CD8-positive, alpha-beta memory T cell (primary cell): ENCODE data around the gene RASSF1. TPM values are rescaled to one million over a fixed set of nuclear protein-coding genes. Genes with fewer than 3 reads are reported as not detected.
"Not testable (repeated sequence)": the region's sequence is repeated elsewhere in the genome, so short reads cannot be mapped to it uniquely, and the experiment has no call there.

Experiments
- CTCF ChIA-PET: fragments of 350-600 bp; sonication (Branson Sonifier 250); formaldehyde crosslinking; loops from one replicate; lab custom pipeline; 2021; ENCODE audit warnings: antibody characterized with exemption; lab: Charles Lee
- POLR2A ChIA-PET: fragments of 350-600 bp; sonication (Branson Sonifier 250); formaldehyde crosslinking; loops from one replicate; lab custom pipeline; 2021; ENCODE audit warnings: antibody characterized with exemption; lab: Charles Lee
- DNase-seq, 5 donors: peaks; one replicate each; pipeline versions ENCODE4 v3.0.0 to v3.0.0-alpha.2; 2020 to 2022; ENCODE audit warnings: mixed read lengths in 1 of 5
- H3K27ac ChIP-seq: one replicate; pipeline ENCODE4 v1.7.0; 2013; ENCODE audit warnings: low read depth, mild to moderate bottlenecking, low read length, moderate library complexity
- H3K27me3 ChIP-seq: 2 replicates; pipeline ENCODE4 v1.7.0; 2013; ENCODE audit warnings: low read length, mild to moderate bottlenecking; ENCODE audit not compliant: insufficient read depth, poor library complexity, severe bottlenecking
- H3K36me3 ChIP-seq: 2 replicates; pipeline ENCODE4 v1.7.0; 2013; ENCODE audit warnings: mild to moderate bottlenecking, low read length, moderate library complexity; ENCODE audit not compliant: insufficient read depth
- H3K4me1 ChIP-seq: 2 replicates; pipeline ENCODE4 v1.7.0; 2013; ENCODE audit warnings: mild to moderate bottlenecking, low read length, moderate library complexity; ENCODE audit not compliant: insufficient read depth
- H3K4me3 ChIP-seq: 2 replicates; pipeline ENCODE4 v1.7.0; 2013; ENCODE audit warnings: mild to moderate bottlenecking, low read length
- H3K9me3 ChIP-seq: 2 replicates; pipeline ENCODE4 v1.7.0; 2013; ENCODE audit warnings: mild to moderate bottlenecking, low read length
- H3K27ac Mint-ChIP-seq, 8 donors: one replicate each; pipeline ENCODE4 v1.8.0; 2020 to 2021; ENCODE audit warnings: mixed read lengths in 8 of 8, mild to moderate bottlenecking in 6 of 8, inconsistent platforms in 3 of 8, moderate library complexity in 3 of 8
- H3K27me3 Mint-ChIP-seq, 2 donors: one replicate each; pipeline ENCODE4 v1.8.0; 2020 to 2021; ENCODE audit warnings: mixed read lengths in 2 of 2, mild to moderate bottlenecking in 1 of 2, moderate library complexity in 1 of 2
- H3K36me3 Mint-ChIP-seq, 3 donors: one replicate each; pipeline ENCODE4 v1.8.0; 2020 to 2021; ENCODE audit warnings: mixed read lengths in 3 of 3, inconsistent platforms in 1 of 3, mild to moderate bottlenecking in 1 of 3
- H3K4me1 Mint-ChIP-seq, 3 donors: one replicate each; pipeline ENCODE4 v1.8.0; 2020 to 2021; ENCODE audit warnings: mixed read lengths in 3 of 3, inconsistent platforms in 1 of 3, mild to moderate bottlenecking in 1 of 3
- H3K4me3 Mint-ChIP-seq, 7 donors: one replicate each; pipeline ENCODE4 v1.8.0; 2020 to 2021; ENCODE audit warnings: mixed read lengths in 7 of 7, mild to moderate bottlenecking in 6 of 7, moderate library complexity in 4 of 7, inconsistent platforms in 2 of 7
- H3K9me3 Mint-ChIP-seq, 5 donors: one replicate each; pipeline ENCODE4 v1.8.0; 2020 to 2022; ENCODE audit warnings: mixed read lengths in 5 of 5, mild to moderate bottlenecking in 3 of 5, moderate library complexity in 2 of 5, inconsistent platforms in 1 of 5
- polyA plus RNA-seq: library from polyadenylated mRNA; unstranded; fragments of 300-500 nt; fragmentation: Illumina TruSeq; gene quantifications from one replicate; pipeline ENCODE4 v1.2.3, GENCODE V29; 2021
- total RNA-seq, 2 experiments: library from RNA; stranded (reverse); gene quantifications; one replicate each; pipeline ENCODE4 v1.2.3, GENCODE V29; 2021

Gene RASSF1
- total and polyA plus RNA-seq, 3 experiments from 2014 or later, result 70.8 to 152 (median 71.9) TPM

DNA sequence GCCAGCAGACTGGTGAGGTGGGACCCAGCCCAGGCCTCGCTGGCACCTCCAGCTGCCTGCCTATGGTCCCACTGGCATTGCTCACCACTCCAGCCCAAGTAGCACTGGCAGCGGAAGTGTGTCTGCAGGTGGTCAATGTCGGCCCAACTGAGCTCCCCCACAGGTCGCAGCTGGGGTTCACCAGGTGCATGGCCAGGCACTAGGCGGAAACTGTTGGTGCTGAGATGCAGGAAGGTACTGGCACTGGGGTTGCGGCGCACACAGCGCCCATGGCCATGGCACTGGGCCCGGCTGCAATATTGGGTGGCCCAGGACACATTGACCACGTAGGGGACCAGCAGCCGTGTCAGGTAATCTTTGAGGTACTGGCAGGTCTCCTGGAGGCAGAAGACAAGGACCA lies 22.5 kb downstream of the RASSF1 start:
- no peak overlapping the region for H3K27ac ChIP-seq
- H3K4me3 ChIP-seq, result no peak overlapping the region
- DNase-seq, result no peak
- H3K4me3 Mint-ChIP-seq, result peak overlapping the region in 2 of 7 donors; percentile 25 to 37
- H3K9me3 ChIP-seq, result no peaks in the 10 kb centered on the region
- no peaks in the 10 kb centered on the region for H3K36me3 ChIP-seq
- H3K27me3 Mint-ChIP-seq, result peaks cover 0 to 2% of the 10 kb centered on the region in 2 donors
- CTCF ChIA-PET, result interaction anchor here (1.0 to 3.1 kb wide), 6 partner anchors 12 to 72 kb away, joined by 3 to 16 read pairs (median 5); partner anchors contain the start of genes HYAL3 and NAA80
- POLR2A ChIA-PET, result interaction anchor here (0.6 to 5.2 kb wide), 3 partner anchors 9 to 26 kb away, joined by 4 to 31 read pairs (median 4); partner anchors contain the start of genes HYAL3, IFRD2 and NAA80
- H3K9me3 Mint-ChIP-seq, result no peaks in the 10 kb centered on the region
- H3K36me3 Mint-ChIP-seq, result peaks cover 0 to 3% (median 2%) of the 10 kb centered on the region in 3 donors
- H3K27ac Mint-ChIP-seq, result peak overlapping the region in 2 of 8 donors; percentile 24 to 43
- peaks cover 35% of the 10 kb centered on the region for H3K4me1 ChIP-seq
- H3K27me3 ChIP-seq, result no peaks in the 10 kb centered on the region
- peaks cover 41 to 66% (median 58%) of the 10 kb centered on the region in 3 donors for H3K4me1 Mint-ChIP-seq

- POLR2A ChIA-PET, result interaction anchor here (0.6 to 5.2 kb wide), 6 partner anchors 11 to 25 kb away, joined by 3 to 31 read pairs (median 10); partner anchors contain the start of genes HYAL3, IFRD2 and NAA80
- Mint-ChIP-seq H3K27me3 (peaks cover 0 to 2% of the 10 kb centered on the region in 2 donors), H3K4me3 (peak overlapping the region; percentile 4 to 92 (median 84)), H3K27ac (peak overlapping the region; percentile 67 to 98 (median 94)), H3K9me3 (no peaks in the 10 kb centered on the region), H3K4me1 (peaks cover 41 to 64% (median 58%) of the 10 kb centered on the region in 3 donors), H3K36me3 (peaks cover 0 to 3% (median 2%) of the 10 kb centered on the region in 3 donors)
- DNase-seq, result no peak
- no peaks in the 10 kb centered on the region for H3K9me3 ChIP-seq
- H3K27ac ChIP-seq, result peak overlapping the region; percentile 43
- CTCF ChIA-PET, result interaction anchor here (1.0 to 3.1 kb wide), 7 partner anchors 13 to 71 kb away, joined by 3 to 16 read pairs (median 4); partner anchors contain the start of genes HYAL3 and NAA80
- no peaks in the 10 kb centered on the region for H3K36me3 ChIP-seq
- no peaks in the 10 kb centered on the region for H3K27me3 ChIP-seq
- H3K4me1 ChIP-seq, result peaks cover 35% of the 10 kb centered on the region
- no peak overlapping the region for H3K4me3 ChIP-seq
These were observed 23.3 kb downstream of the RASSF1 start for GRCh38 chr3:50317300-50317699.

GRCh38 chr3:50316657-50317242 lies 23.9 kb downstream of the RASSF1 start:
- Mint-ChIP-seq H3K4me3 (peak overlapping the region; percentile 4 to 92 (median 84)), H3K27ac (peak overlapping the region; percentile 67 to 98 (median 94)), H3K9me3 (no peaks in the 10 kb centered on the region), H3K4me1 (peaks cover 41 to 64% (median 58%) of the 10 kb centered on the region in 3 donors), H3K27me3 (peaks cover 0 to 2% of the 10 kb centered on the region in 2 donors), H3K36me3 (peaks cover 0 to 3% (median 2%) of the 10 kb centered on the region in 3 donors)
- no peaks in the 10 kb centered on the region for H3K9me3 ChIP-seq
- POLR2A ChIA-PET, result interaction anchor here (0.6 to 5.2 kb wide), 6 partner anchors 12 to 24 kb away, joined by 3 to 31 read pairs (median 10); partner anchors contain the start of genes HYAL3, IFRD2 and NAA80
- no peak overlapping the region for H3K4me3 ChIP-seq
- H3K27ac ChIP-seq, result peak overlapping the region; percentile 43
- no peaks in the 10 kb centered on the region for H3K27me3 ChIP-seq
- DNase-seq, result peak in 4 of 5 donors; percentile 64 to 90 (median 74)
- CTCF ChIA-PET, result interaction anchor here (0.6 to 3.1 kb wide), 7 partner anchors 11 to 70 kb away, joined by 3 to 16 read pairs (median 4); partner anchors contain the start of genes HYAL3 and NAA80
- H3K36me3 ChIP-seq, result no peaks in the 10 kb centered on the region
- peaks cover 31% of the 10 kb centered on the region for H3K4me1 ChIP-seq

GRCh38 chr3:50314816-50315215 lies 25.8 kb downstream of the RASSF1 start:
- Histone ChIP-seq H3K27me3 (no peaks in the 10 kb centered on the region), H3K27ac (no peak overlapping the region), H3K9me3 (no peaks in the 10 kb centered on the region), H3K4me1 (peaks cover 20% of the 10 kb centered on the region), H3K4me3 (no peak overlapping the region), H3K36me3 (no peaks in the 10 kb centered on the region)
- peaks cover 0 to 2% of the 10 kb centered on the region in 2 donors for H3K27me3 Mint-ChIP-seq
- no peak overlapping the region for H3K4me3 Mint-ChIP-seq
- DNase-seq, result no peak
- H3K27ac Mint-ChIP-seq, result peak overlapping the region in 6 of 8 donors; percentile 56 to 87 (median 82)
- H3K4me1 Mint-ChIP-seq, result peaks cover 32 to 54% (median 48%) of the 10 kb centered on the region in 3 donors
- ChIA-PET CTCF (interaction anchor here (1.2 to 3.0 kb wide), 3 partner anchors 10 to 16 kb away, joined by 3 to 13 read pairs (median 6); partner anchors contain the start of genes HYAL3 and NAA80), POLR2A (interaction anchor here (5.2 kb wide), 1 partner anchor 16 kb away, joined by 31 read pairs; the partner anchor contains the start of genes HYAL3 and NAA80)
- H3K9me3 Mint-ChIP-seq, result no peaks in the 10 kb centered on the region
- H3K36me3 Mint-ChIP-seq, result peaks cover 0 to 2% (median 2%) of the 10 kb centered on the region in 3 donors

DNA sequence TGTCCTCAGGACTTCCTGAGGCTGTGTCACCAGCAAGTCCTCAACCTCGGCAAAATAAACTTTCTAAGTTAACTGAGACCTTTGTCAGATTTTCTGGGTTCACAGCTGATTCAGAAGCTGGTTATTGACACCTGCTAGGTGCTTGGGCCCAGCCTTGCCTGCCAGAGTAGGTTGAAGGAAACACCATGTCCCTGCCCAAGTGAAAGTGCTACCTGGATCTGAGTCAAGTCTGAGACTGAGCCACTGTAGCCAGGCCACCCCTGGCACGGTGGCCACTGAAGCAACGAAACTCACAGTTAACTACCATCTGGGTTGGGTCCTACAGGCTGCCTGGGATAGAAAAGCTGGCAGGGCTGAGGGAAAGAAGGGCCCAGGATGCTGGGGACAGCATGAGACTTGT lies 26.3 kb downstream of the RASSF1 start:
- Histone ChIP-seq H3K36me3 (no peaks in the 10 kb centered on the region), H3K27ac (no peak overlapping the region), H3K4me1 (peaks cover 16% of the 10 kb centered on the region), H3K27me3 (no peaks in the 10 kb centered on the region), H3K9me3 (no peaks in the 10 kb centered on the region), H3K4me3 (no peak overlapping the region)
- H3K27ac Mint-ChIP-seq, result peak overlapping the region in 3 of 8 donors; percentile 12 to 52 (median 23)
- peaks cover 0 to 2% of the 10 kb centered on the region in 2 donors for H3K27me3 Mint-ChIP-seq
- H3K4me1 Mint-ChIP-seq, result peaks cover 28 to 49% (median 44%) of the 10 kb centered on the region in 3 donors
- ChIA-PET POLR2A (no interaction called here), CTCF (interaction anchor here (1.5 to 3.0 kb wide), 2 partner anchors 10 to 15 kb away, joined by 6 to 13 read pairs; partner anchors contain the start of genes HYAL3 and NAA80)
- peak overlapping the region in 1 of 7 donors; percentile 50 for H3K4me3 Mint-ChIP-seq
- H3K36me3 Mint-ChIP-seq, result peaks cover 0 to 3% (median 2%) of the 10 kb centered on the region in 3 donors
- no peak for DNase-seq
- no peaks in the 10 kb centered on the region for H3K9me3 Mint-ChIP-seq

DNA sequence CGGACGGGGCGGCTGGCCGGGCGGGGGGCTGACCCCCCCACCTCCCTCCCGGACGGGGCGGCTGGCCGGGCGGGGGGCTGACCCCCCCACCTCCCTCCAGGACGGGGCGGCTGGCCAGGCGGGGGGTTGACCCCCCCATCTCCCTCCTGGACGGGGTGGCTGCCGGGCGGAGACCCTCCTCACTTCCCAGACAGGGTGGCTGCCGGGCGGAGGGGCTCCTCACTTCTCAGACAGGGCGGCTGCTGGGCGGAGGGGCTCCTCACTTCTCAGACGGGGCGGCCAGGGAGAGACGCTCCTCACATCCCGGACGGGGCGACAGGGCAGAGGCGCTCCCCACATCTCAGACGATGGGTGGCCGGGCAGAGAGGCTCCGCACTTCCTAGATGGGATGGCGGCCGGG lies 28.6 kb downstream of the RASSF1 start:
- H3K36me3 ChIP-seq, CTCF ChIA-PET, H3K4me3 Mint-ChIP-seq, H3K4me3 ChIP-seq, POLR2A ChIA-PET, H3K27ac ChIP-seq, H3K27ac Mint-ChIP-seq, H3K27me3 Mint-ChIP-seq, H3K27me3 ChIP-seq, H3K9me3 ChIP-seq, H3K9me3 Mint-ChIP-seq, DNase-seq, H3K36me3 Mint-ChIP-seq: not testable (repeated sequence)
- peaks cover 17 to 28% (median 24%) of the 10 kb centered on the region in 3 donors for H3K4me1 Mint-ChIP-seq
- H3K4me1 ChIP-seq, result peaks cover 11% of the 10 kb centered on the region

GRCh38 chr3:50304601-50305000 lies 36.0 kb downstream of the RASSF1 start:
- ChIA-PET CTCF (no interaction called here), POLR2A (interaction anchor here (0.6 to 1.4 kb wide), 2 partner anchors 12 to 491 kb away, joined by 3 read pairs; partner anchors contain the start of genes IFRD2 and UBA7)
- Histone ChIP-seq H3K4me3 (no peak overlapping the region), H3K9me3 (no peaks in the 10 kb centered on the region), H3K4me1 (peaks cover 11% of the 10 kb centered on the region), H3K36me3 (no peaks in the 10 kb centered on the region), H3K27ac (no peak overlapping the region), H3K27me3 (no peaks in the 10 kb centered on the region)
- DNase-seq, result no peak
- Mint-ChIP-seq H3K9me3 (no peaks in the 10 kb centered on the region), H3K4me1 (peaks cover 9 to 23% (median 10%) of the 10 kb centered on the region in 3 donors), H3K27me3 (peaks cover 0 to 3% of the 10 kb centered on the region in 2 donors), H3K27ac (peak overlapping the region in 3 of 8 donors; percentile 52 to 56 (median 54)), H3K4me3 (no peak overlapping the region), H3K36me3 (no peaks in the 10 kb centered on the region)
